OCI-LY3 (cell line): Measurements from ENCODE around the gene TOPORS.
A peak's percentile ranks its signal among the peaks of the same experiment; 100 is the strongest.

Experiments used
- H2AFZ ChIP-seq: fragments of 200-600, 300-600 bp; shearing (Covaris generic); 2 replicates; pipeline ENCODE4 v1.6.0; 2014; ENCODE audit warnings: antibody characterized with exemption, low read depth, low read length
- H3K27ac ChIP-seq: fragments of 200-600, 300-600 bp; sonication (generic); 2 replicates; pipeline ENCODE4 v1.5.1; 2014; ENCODE audit warnings: mild to moderate bottlenecking, low read length, moderate library complexity, mixed read lengths
- H3K27me3 ChIP-seq: fragments of 200-600, 300-600 bp; sonication (generic); 2 replicates; pipeline ENCODE4 v1.6.1; 2014; ENCODE audit warnings: low read depth, low read length, mixed read lengths
- H3K36me3 ChIP-seq: fragments of 200-600, 300-600 bp; sonication (generic); replicated peaks from 2 replicates; pipeline ENCODE3; 2014; ENCODE audit warnings: low read depth, low read length, mixed read lengths
- H3K4me1 ChIP-seq: fragments of 300-600, 200-600 bp; sonication (generic); 2 replicates; pipeline ENCODE4 v1.6.1; 2014; ENCODE audit warnings: low read length, mixed read lengths
- H3K4me2 ChIP-seq: fragments of 200-600, 300-600 bp; sonication (generic); 2 replicates; pipeline ENCODE4 v1.6.1; 2014; ENCODE audit warnings: low read length, mixed read lengths
- H3K4me3 ChIP-seq: fragments of 300-600, 200-600 bp; sonication (generic); 2 replicates; pipeline ENCODE4 v1.5.1; 2014; ENCODE audit warnings: antibody characterized with exemption, mild to moderate bottlenecking, low read length, moderate library complexity
- H3K79me2 ChIP-seq: fragments of 300-600, 200-600 bp; shearing (Covaris generic); 2 replicates; pipeline ENCODE4 v1.6.1; 2014; ENCODE audit warnings: mild to moderate bottlenecking, low read length, mixed read lengths
- H3K9ac ChIP-seq: fragments of 300-600, 200-600 bp; shearing (Covaris generic); 2 replicates; pipeline ENCODE4 v1.6.0; 2014; ENCODE audit warnings: mild to moderate bottlenecking, low read length, moderate library complexity
- H3K9me3 ChIP-seq: fragments of 200-600, 300-600 bp; shearing (Covaris generic); 2 replicates; pipeline ENCODE4 v1.6.1; 2014; ENCODE audit warnings: low read length, mixed read lengths; ENCODE audit not compliant: insufficient read depth
- H4K20me1 ChIP-seq: fragments of 200-600, 300-600 bp; sonication (generic); 2 replicates; pipeline ENCODE4 v1.6.1; 2016; ENCODE audit warnings: low read length, mixed read lengths; ENCODE audit not compliant: insufficient read depth
- CTCF ChIP-seq: fragments of 200-600, 300-600 bp; sonication (generic); IDR thresholded peaks from 2 replicates; pipeline ENCODE4 v1.5.1; 2014; ENCODE audit warnings: antibody characterized with exemption, low read length, low read depth
- EZH2phosphoT487 ChIP-seq: fragments of 200-600 bp; shearing (Covaris generic); IDR thresholded peaks from 2 replicates; pipeline ENCODE4 v1.6.1; 2018; ENCODE audit warnings: antibody characterized with exemption, mixed run types, low read depth

Gene TOPORS

GRCh38 chr9:32572900-32573523 is 20.6 kb upstream of the TOPORS start, which contains the start of gene NDUFB6:
NDUFB6 (minus strand) TSS chr9:32573159; CDS start chr9:32573060, 99 bp downstream.
- TF ChIP-seq CTCF, result no peak
- no peak for TF ChIP-seq EZH2phosphoT487
- peak within 1 kb of the TSS; percentile 93 for H3K9ac ChIP-seq
- peak within 1 kb of the TSS; percentile 74 for H2AFZ ChIP-seq
- H4K20me1 ChIP-seq, result peaks cover 4% of the 10 kb centered on the region; the same call in 1 of the 2 replicates
- H3K79me2 ChIP-seq, result peaks cover 43% of the 10 kb centered on the region
- H3K27me3 ChIP-seq, result no peaks in the 10 kb centered on the region
- H3K27ac ChIP-seq, result peak within 1 kb of the TSS; percentile 80
- peak within 1 kb of the TSS; percentile 94 for H3K4me2 ChIP-seq
- peaks cover 18% of the 10 kb centered on the region for H3K4me1 ChIP-seq
- H3K36me3 ChIP-seq, result peaks cover 10% of the 10 kb centered on the region
- H3K4me3 ChIP-seq, result peak within 1 kb of the TSS; percentile 97
- no peaks in the 10 kb centered on the region for H3K9me3 ChIP-seq

GRCh38 chr9:32571969-32572899 is 19.8 kb upstream of the TOPORS start:
- H3K4me2 ChIP-seq, result peak overlapping the region; percentile 86
- H4K20me1 ChIP-seq, result peaks cover 4% of the 10 kb centered on the region; the same call in 1 of the 2 replicates
- no peaks in the 10 kb centered on the region for H3K9me3 ChIP-seq
- H3K36me3 ChIP-seq, result peaks cover 10% of the 10 kb centered on the region
- peak overlapping the region; percentile 80 for H3K27ac ChIP-seq
- no peak for TF ChIP-seq EZH2phosphoT487
- peak; percentile 82 for TF ChIP-seq CTCF
- H3K4me1 ChIP-seq, result peaks cover 18% of the 10 kb centered on the region
- no peaks in the 10 kb centered on the region for H3K27me3 ChIP-seq
- H3K79me2 ChIP-seq, result peaks cover 46% of the 10 kb centered on the region
- H3K4me3 ChIP-seq, result peak overlapping the region; percentile 97
- peak overlapping the region; percentile 93 for H3K9ac ChIP-seq
- peak overlapping the region; percentile 74 for H2AFZ ChIP-seq

- no peak overlapping the region for H3K4me3 ChIP-seq
- no peaks in the 10 kb centered on the region for H3K9me3 ChIP-seq
- H3K27me3 ChIP-seq, result no peaks in the 10 kb centered on the region
- no peak overlapping the region for H3K9ac ChIP-seq
- peaks cover 16% of the 10 kb centered on the region for H3K36me3 ChIP-seq
- no peak overlapping the region for H3K27ac ChIP-seq
- H3K4me1 ChIP-seq, result peaks cover 18% of the 10 kb centered on the region
- H2AFZ ChIP-seq, result no peak overlapping the region
- TF ChIP-seq EZH2phosphoT487, result no peak
- no peak for TF ChIP-seq CTCF
- peaks cover 4% of the 10 kb centered on the region; the same call in 1 of the 2 replicates for H4K20me1 ChIP-seq
- H3K79me2 ChIP-seq, result peaks cover 46% of the 10 kb centered on the region
- no peak overlapping the region for H3K4me2 ChIP-seq
Observed at GRCh38 chr9:32570262-32570661, 17.9 kb upstream of the TOPORS start.

- no peak overlapping the region for H3K4me3 ChIP-seq
- no peak overlapping the region for H2AFZ ChIP-seq
- H3K9me3 ChIP-seq, result no peaks in the 10 kb centered on the region
- H3K27me3 ChIP-seq, result no peaks in the 10 kb centered on the region
- H3K4me2 ChIP-seq, result no peak overlapping the region
- peaks cover 6% of the 10 kb centered on the region; the same call in 1 of the 2 replicates for H4K20me1 ChIP-seq
- no peak overlapping the region for H3K27ac ChIP-seq
- H3K9ac ChIP-seq, result no peak overlapping the region
- peaks cover 40% of the 10 kb centered on the region for H3K79me2 ChIP-seq
- H3K36me3 ChIP-seq, result peaks cover 24% of the 10 kb centered on the region
- H3K4me1 ChIP-seq, result peaks cover 8% of the 10 kb centered on the region
- TF ChIP-seq EZH2phosphoT487 (no peak), CTCF (no peak)
Observed at GRCh38 chr9:32566770-32567169, 14.4 kb upstream of the TOPORS start.
